GM10266 (cell line): ENCODE results near the gene NME2.
A peak's percentile ranks its signal among the peaks of the same experiment; 100 is the strongest.
"Not testable (repeated sequence)": the region's sequence is repeated elsewhere in the genome, so short reads cannot be mapped to it uniquely, and the experiment has no call there.

ENCODE experiments used
- DNase-seq: peaks from one replicate; pipeline ENCODE4 v3.0.0; 2012; ENCODE audit errors: extremely low spot score
- CTCF ChIP-seq: IDR thresholded peaks from 2 replicates; pipeline ENCODE4 v1.5.1; 2012; ENCODE audit warnings: mild to moderate bottlenecking, low read depth; ENCODE audit not compliant: control insufficient read depth, insufficient read depth; ENCODE audit errors: missing control alignments

The NME2 gene

GRCh38 chr17:51121620-51122472, 44.4 kb upstream of the NME2 start:
- peak; percentile 78 for DNase-seq
- no peak for TF ChIP-seq CTCF

GRCh38 chr17:51122473-51123115, 43.6 kb upstream of the NME2 start:
- DNase-seq, result not testable (repeated sequence)

GRCh38 chr17:51124640-51125503, 41.3 kb upstream of the NME2 start:
- DNase-seq, result no peak
- TF ChIP-seq CTCF, result no peak

- no peak for DNase-seq
- TF ChIP-seq CTCF, result no peak
Observed at GRCh38 chr17:51128076-51128475, 38.1 kb upstream of the NME2 start.

GRCh38 chr17:51132964-51133319, 33.3 kb upstream of the NME2 start:
- TF ChIP-seq CTCF, result no peak
- no peak for DNase-seq

GRCh38 chr17:51133365-51133764, 32.8 kb upstream of the NME2 start:
- no peak for DNase-seq
- no peak for TF ChIP-seq CTCF

- no peak for DNase-seq
- no peak for TF ChIP-seq CTCF
Observed at GRCh38 chr17:51135956-51136355, 30.3 kb upstream of the NME2 start.
